Measurements from ENCODE around the gene PHF21A.

Gene PHF21A

DNA sequence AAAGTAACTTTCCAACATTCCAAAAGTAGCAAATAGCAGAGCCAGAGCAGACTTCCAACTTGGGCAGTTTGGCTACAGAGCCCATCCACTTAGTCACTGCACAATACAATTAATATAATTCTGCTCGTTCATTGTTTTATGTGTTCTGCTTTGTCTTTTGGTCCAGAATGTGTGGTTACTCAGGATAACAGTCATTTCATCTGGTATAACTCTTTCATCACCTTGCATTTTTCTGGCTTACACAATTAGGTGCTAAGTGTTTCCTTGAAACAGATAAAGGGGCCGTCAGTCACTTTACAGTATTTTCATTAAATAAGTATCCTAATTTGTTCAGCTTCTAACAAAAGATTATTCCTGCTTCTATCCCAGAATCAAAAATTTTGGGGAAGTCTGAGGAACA, 111.6 kb downstream of the PHF21A start:
- Histone ChIP-seq H3K4me2 (ENCODE audit: low read length) (no peak overlapping the region), H3K4me1 (ENCODE audit: low read length) (peaks cover 4% of the 10 kb centered on the region)
- TF ChIP-seq EZH2phosphoT487 (IDR thresholded peaks at IDR 0.05; ENCODE audit: low read depth), result no peak
- TF ChIP-seq, protein P1, sequence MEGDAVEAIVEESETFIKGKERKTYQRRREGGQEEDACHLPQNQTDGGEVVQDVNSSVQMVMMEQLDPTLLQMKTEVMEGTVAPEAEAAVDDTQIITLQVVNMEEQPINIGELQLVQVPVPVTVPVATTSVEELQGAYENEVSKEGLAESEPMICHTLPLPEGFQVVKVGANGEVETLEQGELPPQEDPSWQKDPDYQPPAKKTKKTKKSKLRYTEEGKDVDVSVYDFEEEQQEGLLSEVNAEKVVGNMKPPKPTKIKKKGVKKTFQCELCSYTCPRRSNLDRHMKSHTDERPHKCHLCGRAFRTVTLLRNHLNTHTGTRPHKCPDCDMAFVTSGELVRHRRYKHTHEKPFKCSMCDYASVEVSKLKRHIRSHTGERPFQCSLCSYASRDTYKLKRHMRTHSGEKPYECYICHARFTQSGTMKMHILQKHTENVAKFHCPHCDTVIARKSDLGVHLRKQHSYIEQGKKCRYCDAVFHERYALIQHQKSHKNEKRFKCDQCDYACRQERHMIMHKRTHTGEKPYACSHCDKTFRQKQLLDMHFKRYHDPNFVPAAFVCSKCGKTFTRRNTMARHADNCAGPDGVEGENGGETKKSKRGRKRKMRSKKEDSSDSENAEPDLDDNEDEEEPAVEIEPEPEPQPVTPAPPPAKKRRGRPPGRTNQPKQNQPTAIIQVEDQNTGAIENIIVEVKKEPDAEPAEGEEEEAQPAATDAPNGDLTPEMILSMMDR (IDR thresholded peaks at IDR 0.05; ENCODE audit: low read depth, low read length), result no peak

GRCh38 chr11:46006418-46007070, 114.7 kb downstream of the PHF21A start:
- no peak overlapping the region for H3K27ac ChIP-seq (ENCODE audit: low read length)
- no peaks in the 10 kb centered on the region for H3K27me3 ChIP-seq (ENCODE audit: low read depth, low read length)
- no peak overlapping the region for H2AFZ ChIP-seq (ENCODE audit: low read depth, low read length)
- H3K4me1 ChIP-seq (ENCODE audit: low read length), result peaks cover 4% of the 10 kb centered on the region
- H3K4me3 ChIP-seq (ENCODE audit: low read length), result no peak overlapping the region
- H3K9me3 ChIP-seq (ENCODE audit: insufficient read depth, low read length), result no peaks in the 10 kb centered on the region
- peak overlapping the region; percentile 31 for H3K4me2 ChIP-seq (ENCODE audit: low read length)
- no peaks in the 10 kb centered on the region for H3K79me2 ChIP-seq (ENCODE audit: low read length)
- H4K20me1 ChIP-seq (ENCODE audit: insufficient read depth, low read length), result peaks cover 11% of the 10 kb centered on the region; the same call in 1 of the 2 replicates
- no peaks in the 10 kb centered on the region for H3K36me3 ChIP-seq (replicated peaks; ENCODE audit: low read depth, low read length)
- TF ChIP-seq EZH2phosphoT487 (IDR thresholded peaks at IDR 0.05; ENCODE audit: low read depth), result no peak
- TF ChIP-seq, protein P1 (IDR thresholded peaks at IDR 0.05; ENCODE audit: low read depth, low read length), result peak; percentile 89
- no peak overlapping the region for H3K9ac ChIP-seq (ENCODE audit: low read length)

More for the DNA sequence above, 111.6 kb downstream of the PHF21A start:
- Histone ChIP-seq H3K9me3 (ENCODE audit: insufficient read depth, low read length) (no peaks in the 10 kb centered on the region), H4K20me1 (ENCODE audit: insufficient read depth, low read length) (peaks cover 15% of the 10 kb centered on the region; the same call in 1 of the 2 replicates), H3K9ac (ENCODE audit: low read length) (no peak overlapping the region), H3K36me3 (replicated peaks; ENCODE audit: low read depth, low read length) (no peaks in the 10 kb centered on the region), H3K4me3 (ENCODE audit: low read length) (no peak overlapping the region), H3K79me2 (ENCODE audit: low read length) (no peaks in the 10 kb centered on the region), H3K27ac (ENCODE audit: low read length) (no peak overlapping the region), H2AFZ (ENCODE audit: low read depth, low read length) (no peak overlapping the region), H3K27me3 (ENCODE audit: low read depth, low read length) (no peaks in the 10 kb centered on the region)

GRCh38 chr11:46003572-46003971, 117.7 kb downstream of the PHF21A start:
- Histone ChIP-seq H3K4me2 (ENCODE audit: low read length) (no peak overlapping the region), H3K9ac (ENCODE audit: low read length) (no peak overlapping the region), H3K79me2 (ENCODE audit: low read length) (no peaks in the 10 kb centered on the region), H2AFZ (ENCODE audit: low read depth, low read length) (no peak overlapping the region), H3K4me1 (ENCODE audit: low read length) (peaks cover 4% of the 10 kb centered on the region), H3K27me3 (ENCODE audit: low read depth, low read length) (no peaks in the 10 kb centered on the region), H3K9me3 (ENCODE audit: insufficient read depth, low read length) (no peaks in the 10 kb centered on the region), H3K4me3 (ENCODE audit: low read length) (no peak overlapping the region), H3K27ac (ENCODE audit: low read length) (no peak overlapping the region), H3K36me3 (replicated peaks; ENCODE audit: low read depth, low read length) (no peaks in the 10 kb centered on the region), H4K20me1 (ENCODE audit: insufficient read depth, low read length) (peaks cover 8% of the 10 kb centered on the region; the same call in 1 of the 2 replicates)
- no peak for TF ChIP-seq EZH2phosphoT487 (IDR thresholded peaks at IDR 0.05; ENCODE audit: low read depth)
- TF ChIP-seq, protein P1 (IDR thresholded peaks at IDR 0.05; ENCODE audit: low read depth, low read length), result no peak

- Histone ChIP-seq H3K27me3 (ENCODE audit: low read depth, low read length) (no peaks in the 10 kb centered on the region), H3K27ac (ENCODE audit: low read length) (no peak overlapping the region), H2AFZ (ENCODE audit: low read depth, low read length) (no peak overlapping the region), H3K9me3 (ENCODE audit: insufficient read depth, low read length) (no peaks in the 10 kb centered on the region), H4K20me1 (ENCODE audit: insufficient read depth, low read length) (peaks cover 15% of the 10 kb centered on the region; the same call in 1 of the 2 replicates), H3K79me2 (ENCODE audit: low read length) (no peaks in the 10 kb centered on the region), H3K4me3 (ENCODE audit: low read length) (no peak overlapping the region), H3K4me1 (ENCODE audit: low read length) (peaks cover 4% of the 10 kb centered on the region), H3K4me2 (ENCODE audit: low read length) (no peak overlapping the region), H3K9ac (ENCODE audit: low read length) (no peak overlapping the region), H3K36me3 (replicated peaks; ENCODE audit: low read depth, low read length) (no peaks in the 10 kb centered on the region)
- TF ChIP-seq EZH2phosphoT487 (IDR thresholded peaks at IDR 0.05; ENCODE audit: low read depth), result no peak
- TF ChIP-seq, protein P1 (IDR thresholded peaks at IDR 0.05; ENCODE audit: low read depth, low read length), result no peak
Observed at GRCh38 chr11:46002189-46002588, 119.1 kb downstream of the PHF21A start.

Data from OCI-LY3 (cell line).